Fibroblast of skin of right quadriceps (primary cell): ENCODE data around the gene CADM3.
A peak's percentile ranks its signal among the peaks of the same experiment; 100 is the strongest.

Experiments used
- DNase-seq: peaks from one replicate; pipeline ENCODE4 v3.0.0-alpha.2; 2013

The CADM3 gene, protein sequence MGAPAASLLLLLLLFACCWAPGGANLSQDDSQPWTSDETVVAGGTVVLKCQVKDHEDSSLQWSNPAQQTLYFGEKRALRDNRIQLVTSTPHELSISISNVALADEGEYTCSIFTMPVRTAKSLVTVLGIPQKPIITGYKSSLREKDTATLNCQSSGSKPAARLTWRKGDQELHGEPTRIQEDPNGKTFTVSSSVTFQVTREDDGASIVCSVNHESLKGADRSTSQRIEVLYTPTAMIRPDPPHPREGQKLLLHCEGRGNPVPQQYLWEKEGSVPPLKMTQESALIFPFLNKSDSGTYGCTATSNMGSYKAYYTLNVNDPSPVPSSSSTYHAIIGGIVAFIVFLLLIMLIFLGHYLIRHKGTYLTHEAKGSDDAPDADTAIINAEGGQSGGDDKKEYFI

DNA sequence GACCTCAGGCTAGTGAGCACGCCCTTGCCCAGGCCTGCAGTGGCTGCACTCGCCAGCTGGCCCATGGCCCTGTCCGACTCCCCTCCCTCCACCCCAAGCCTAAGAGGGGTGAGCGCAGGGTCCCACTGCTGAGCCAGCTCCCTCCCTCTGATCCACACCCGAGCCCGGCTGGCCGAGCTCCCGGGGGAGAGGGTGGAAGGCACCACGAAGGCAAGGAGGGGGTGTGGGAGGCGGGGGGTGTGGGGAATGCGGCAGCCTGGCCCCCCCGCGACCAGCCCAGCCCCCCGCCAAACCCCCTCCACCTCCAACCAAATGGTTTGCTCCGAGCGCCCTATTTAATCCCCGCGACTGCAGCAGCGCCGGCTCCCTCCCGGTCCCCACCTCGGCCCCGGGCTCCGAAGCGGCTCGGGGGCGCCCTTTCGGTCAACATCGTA, at the start of gene CADM3:
TSS of gene CADM3 (plus strand) at position 362 of the 434 bp plus-strand sequence. CDS start 151 bp downstream, outside the sequence.
- DNase-seq, result no peak

DNA sequence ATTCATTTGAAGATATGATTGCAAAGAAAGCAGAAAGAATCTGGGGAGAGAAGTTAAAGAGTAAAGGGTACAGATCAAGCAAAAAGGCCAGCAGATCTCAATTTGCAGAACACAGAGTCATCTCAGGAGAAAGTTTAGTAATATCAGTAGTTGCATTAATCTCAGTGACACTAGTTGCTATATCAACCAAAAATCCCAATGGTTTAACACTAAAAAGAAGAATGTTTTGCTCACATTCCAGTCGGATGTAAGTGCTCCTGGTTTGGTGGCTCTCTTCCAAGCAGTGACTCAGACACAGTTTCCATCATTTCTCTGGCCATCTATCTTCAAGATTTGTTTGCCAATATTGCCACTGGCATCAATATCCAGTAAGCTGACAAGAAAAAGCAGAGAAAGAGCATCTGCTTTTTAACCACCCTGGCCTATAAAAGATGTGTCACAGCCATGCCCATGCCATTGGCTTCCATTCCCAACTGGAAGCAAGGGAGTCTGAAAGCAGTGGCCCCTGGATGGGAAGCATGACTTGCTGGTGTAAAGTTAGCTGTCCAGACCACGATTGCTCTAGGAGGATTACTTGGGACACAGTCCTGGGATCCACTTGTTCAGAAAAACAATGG, 49.3 kb upstream of the CADM3 start:
- DNase-seq, result peak; percentile 82

GRCh38 chr1:159123587-159123986, 47.8 kb upstream of the CADM3 start:
- DNase-seq, result no peak

- peak; percentile 50 for DNase-seq
Measured at GRCh38 chr1:159132271-159132881, 39.0 kb upstream of the CADM3 start.

- no peak for DNase-seq
Measured at GRCh38 chr1:159140474-159140873, 30.9 kb upstream of the CADM3 start.

DNA sequence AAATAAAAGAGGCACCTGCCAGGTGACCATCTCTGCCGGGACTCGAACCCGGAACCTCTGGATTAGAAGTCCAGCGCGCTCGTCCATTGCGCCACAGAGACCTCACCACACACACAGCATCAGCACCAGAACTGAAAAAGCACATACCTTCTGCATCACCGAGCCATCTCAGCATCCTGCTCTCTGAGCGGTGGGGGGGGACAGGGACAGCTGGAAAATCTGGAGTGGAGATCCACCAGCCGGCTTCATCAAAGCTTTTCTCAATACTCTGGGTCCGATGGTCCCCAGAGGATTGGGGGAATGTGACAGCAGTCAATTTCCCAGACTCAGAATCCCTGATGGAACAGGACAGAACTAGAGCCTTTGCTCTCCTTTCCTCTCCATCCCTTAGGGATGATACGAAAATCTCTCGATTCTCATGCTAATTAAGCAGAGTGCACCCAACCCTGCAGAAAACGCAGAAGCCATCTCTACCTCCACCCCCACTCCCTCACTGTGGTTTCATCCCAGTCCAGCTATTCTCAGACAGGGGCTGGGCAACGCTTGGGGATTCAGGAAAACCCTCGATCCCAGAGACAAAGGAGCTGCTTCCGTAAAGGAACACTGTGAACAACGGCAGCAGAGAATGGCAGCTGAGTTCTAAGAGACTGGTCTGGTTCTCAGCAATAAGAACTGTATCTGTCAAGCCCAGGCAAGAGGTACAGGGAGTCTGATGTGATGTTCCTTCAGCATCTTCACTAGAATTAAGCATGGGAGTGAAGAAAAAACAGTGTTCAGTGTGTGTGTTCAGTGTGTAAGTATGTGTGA, 29.6 kb upstream of the CADM3 start:
- DNase-seq, result peak; percentile 71

DNA sequence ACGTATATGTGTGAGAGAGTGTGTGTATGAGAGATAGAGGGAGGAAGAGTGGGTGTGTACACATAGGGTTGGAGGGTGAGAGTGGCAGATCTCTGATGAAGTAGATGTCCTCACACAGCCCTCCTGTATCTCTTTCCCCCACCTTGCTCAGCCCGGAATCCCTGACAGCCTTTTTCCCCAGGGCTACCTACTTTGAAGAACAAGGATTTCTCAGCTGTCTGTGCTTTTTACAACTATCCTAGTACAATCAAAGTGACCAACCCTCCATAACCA, 29.1 kb upstream of the CADM3 start:
- DNase-seq, result no peak

DNA sequence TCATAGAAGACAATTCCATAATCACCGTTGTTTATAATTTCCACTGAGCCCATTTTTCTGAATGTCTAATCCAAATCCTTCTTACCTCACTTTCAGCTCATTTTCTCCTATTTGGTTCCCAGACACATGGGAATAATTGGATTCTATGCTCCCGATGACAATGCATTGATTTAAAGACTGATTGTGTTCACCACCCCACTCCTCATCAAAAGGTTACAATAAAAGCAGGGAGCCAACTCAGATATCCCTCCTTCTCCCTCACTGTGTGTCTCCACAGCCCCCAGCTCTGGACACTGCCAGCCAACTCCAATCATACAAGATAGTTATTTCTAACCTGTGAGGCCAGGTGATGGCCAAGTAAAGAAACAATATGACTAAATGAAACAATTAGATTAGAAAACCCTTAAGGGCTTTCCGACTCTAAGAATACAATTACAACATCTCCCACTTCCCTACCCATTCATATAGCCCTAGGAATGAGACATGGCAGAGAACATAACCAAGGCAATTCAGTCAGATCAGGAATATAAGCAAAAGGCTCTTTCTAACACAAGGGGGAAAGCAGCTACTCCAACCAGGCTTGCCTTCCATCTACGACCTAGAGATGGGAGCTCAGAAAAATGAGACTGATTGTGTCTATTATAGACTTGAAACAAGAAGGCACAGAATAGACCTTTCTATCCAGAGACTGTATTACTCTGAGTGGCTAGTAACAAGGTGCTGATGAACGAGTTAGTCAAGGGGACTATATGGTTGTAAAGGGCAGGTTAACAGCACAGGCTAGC, 28.5 kb upstream of the CADM3 start:
- no peak for DNase-seq

GRCh38 chr1:159144571-159144970, 26.8 kb upstream of the CADM3 start:
- no peak for DNase-seq

GRCh38 chr1:159146980-159147379, 24.4 kb upstream of the CADM3 start:
- no peak for DNase-seq

DNA sequence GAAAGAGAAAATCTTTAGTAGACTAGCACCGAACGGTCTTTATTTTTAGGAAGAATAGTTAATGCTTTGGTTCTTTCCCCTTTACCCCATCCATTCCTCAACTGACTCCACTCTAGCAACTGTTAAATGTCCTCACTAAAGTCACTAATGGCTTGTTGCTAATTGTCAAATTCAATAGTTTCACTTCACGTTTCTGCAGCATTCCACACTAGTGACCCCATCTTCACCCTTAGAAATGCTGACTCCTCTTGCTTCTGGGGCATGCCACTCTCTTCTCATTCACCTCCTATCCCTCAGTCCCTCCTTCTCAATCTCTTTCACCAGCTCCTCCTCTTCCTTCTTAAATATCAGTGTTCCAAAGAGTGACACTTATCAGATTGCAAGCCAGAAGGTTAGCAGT, 19.4 kb upstream of the CADM3 start:
- no peak for DNase-seq

- peak; percentile 85 for DNase-seq
Measured at GRCh38 chr1:159161001-159161718, 10.3 kb upstream of the CADM3 start.

DNA sequence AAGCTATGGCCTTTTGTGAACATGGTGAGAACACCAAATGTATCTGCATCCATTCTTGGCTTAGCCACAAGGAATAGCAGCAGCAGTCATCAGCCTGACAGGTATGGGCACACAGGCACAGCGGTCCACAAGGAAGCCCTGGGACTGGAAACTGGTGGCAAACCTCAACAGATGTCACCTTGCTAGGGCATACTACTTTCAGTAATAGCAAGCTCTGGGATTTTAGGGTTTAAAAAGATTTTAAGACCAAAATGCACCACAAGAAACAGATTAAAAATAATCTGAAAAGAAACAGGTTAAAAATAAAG, 9.7 kb upstream of the CADM3 start:
- DNase-seq, result no peak

DNA sequence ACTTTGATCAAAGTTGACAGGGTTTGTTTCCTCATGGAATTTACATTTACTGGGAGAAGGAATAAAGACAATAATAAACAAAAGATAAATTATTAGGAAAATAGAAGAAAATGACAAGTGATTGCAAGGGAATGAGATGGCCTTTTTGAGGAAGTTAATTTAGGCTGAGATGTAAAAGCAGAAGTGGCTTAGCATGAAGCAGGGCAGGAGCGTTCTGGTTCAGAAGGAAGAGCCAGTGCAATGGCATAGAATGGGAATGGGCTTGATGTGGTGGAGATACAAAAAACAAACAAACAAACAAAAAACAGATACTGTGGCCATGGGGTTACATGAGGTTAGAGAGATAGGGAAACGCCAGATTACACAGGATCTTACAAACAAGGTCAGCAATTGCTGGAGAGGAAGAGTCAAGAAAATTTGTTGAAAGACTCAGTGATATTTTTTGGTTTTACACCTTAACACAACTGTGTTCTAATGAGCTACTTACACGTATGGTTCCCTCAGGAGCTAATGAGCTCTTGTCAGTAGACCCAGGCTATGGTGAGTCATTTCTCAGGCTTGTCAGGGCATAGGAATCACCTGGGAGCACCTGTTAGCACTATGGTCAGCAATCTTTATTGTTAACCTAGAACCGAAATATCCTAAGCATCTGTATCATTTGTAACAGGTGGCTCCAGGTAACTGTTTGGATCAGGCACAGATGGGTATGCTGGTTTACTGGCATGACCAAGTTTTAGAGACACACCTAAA, 8.7 kb upstream of the CADM3 start:
- DNase-seq, result no peak

DNA sequence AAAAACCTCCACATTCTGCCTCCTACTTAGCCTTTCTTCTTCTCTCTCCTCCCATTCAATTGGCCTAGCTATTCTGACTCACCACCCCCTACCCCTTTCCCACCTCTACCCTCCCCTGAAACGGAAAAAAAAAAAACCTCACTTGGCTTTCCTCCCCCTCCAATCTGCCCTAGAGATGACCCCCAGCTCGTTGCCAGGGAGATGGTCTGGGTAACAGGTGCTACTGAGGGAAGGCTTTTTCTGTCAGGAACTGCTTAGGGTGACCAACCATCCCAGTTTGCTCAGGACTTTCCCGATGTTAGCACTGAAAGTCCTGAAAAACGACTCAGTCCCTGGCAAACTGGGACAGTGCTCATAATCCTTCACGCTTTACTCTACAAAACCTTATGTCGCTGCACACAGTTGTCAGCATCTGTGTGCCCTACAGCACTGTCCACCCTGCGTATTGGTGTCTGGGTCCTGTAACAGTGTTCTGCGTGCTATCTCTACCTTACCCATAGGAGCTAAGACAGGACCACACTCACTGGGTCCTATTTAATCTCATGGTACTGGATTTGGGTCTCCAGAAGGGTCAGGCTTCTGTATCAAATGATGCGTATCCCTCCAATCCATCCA, 7.7 kb upstream of the CADM3 start:
- DNase-seq, result no peak

DNA sequence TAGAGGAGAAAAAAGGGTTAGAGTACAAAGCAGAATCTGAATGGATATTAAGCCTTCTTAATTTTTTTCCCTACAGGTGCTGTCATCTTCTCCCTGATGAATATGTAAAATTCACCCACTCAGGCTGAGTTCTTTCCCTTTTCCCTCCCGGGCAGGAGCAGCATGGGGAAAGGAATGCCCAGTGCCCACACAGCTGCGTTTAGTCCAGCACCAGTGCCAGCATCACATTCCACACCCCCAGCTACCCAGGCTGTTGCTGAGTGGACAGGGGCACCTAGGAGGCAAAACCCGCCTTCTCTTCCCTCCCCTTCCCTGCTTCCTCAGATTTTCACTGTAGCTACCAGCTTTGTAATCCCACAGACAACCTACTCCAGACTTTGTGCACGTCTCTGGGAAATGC, 3.4 kb upstream of the CADM3 start:
- DNase-seq, result no peak

DNA sequence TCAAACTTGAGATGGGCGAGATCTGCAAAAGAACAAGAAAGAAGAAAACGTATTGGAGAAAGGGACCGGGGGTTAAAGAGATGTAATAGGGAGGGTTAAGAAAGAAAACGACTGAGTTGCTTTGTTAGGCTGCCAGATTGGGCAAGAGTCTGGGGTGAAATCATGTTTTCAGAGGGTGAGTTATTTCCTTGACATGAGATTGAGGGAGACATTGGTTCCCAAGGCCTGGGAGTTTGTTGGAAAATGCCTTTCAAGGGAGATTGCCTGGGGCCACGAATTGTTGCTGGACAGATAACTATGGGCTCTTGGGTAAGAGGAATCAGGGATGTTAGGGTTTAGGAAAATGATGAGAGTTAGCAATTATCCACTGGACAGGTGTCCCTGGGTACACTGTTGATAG, 776 bp upstream of the CADM3 start:
- DNase-seq, result no peak

DNA sequence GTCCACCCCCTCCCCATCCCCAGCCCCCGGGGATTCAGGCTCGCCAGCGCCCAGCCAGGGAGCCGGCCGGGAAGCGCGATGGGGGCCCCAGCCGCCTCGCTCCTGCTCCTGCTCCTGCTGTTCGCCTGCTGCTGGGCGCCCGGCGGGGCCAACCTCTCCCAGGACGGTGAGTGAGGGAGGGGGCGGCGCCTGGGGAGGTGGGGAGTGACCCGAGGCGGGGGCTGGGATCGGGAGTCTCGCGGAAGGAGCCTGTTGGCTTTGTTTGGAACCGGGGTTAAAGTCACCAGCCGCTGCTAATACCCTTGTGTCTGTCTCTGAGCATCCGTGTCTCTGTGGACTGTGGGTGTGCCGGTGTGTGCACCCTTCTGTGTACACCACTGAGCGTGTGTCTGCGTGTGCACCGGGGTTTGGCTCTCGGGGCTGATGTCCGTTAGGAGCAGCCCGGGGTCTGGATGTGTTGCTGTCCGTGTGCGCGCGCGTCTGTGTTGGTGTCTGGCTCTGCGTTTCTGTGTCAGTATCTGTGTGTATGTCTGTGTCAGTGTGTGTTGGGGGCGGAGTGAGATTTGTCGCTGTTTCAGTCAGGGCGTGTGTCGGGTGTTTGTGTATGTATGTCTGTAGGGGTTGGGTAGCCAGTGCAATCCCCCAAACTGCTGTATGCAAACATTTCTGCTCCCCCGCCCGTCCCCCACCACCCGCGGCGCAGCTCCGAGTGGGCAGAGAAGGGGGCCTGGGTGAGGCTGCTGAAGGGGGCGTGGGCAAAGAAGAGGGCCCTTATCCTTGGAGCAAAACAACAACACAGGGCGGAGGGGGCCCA, 480 bp downstream of the CADM3 start:
- no peak for DNase-seq

DNA sequence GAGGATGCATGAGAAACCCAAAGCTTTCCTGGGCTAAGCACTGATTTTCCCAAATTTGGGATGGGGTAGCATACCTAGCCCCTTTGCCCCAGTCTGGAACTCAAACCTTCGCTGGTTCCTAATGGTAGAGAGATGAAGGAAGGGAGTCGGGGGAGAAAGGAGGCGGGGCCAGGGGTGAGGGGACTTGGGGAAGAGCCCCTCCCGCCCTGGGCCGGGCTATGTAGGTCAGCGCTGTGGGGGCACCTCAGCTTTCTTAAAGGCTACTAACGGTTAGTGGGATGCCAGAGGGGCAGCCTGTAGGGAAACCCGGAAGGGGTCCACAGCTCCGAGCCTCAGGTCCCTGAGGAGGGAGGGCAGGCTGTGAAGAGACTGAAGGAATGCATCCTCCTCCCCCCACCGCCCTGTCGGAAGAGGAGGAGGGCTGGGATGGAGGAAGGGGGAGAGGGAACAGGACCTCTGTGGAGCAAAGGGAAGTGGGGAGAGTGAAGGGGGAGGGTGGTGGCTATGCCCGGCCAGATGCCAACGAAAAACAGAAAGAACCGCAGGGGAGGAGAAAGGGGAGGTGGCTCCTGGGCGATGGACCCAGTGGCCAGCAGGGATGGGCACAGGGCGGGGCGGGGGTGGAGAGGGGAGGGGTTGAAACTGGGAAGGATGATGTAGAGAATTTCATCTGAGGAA, 1.3 kb downstream of the CADM3 start:
- DNase-seq, result no peak
